Mammary epithelial cell (primary cell): Measurements from ENCODE around the gene DLG1.
A peak's percentile ranks its signal among the peaks of the same experiment; 100 is the strongest.

Source experiments
- EZH2 ChIP-seq: IDR thresholded peaks from 2 replicates; pipeline ENCODE4 v1.6.1; 2012; ENCODE audit warnings: low read length, inconsistent platforms, borderline replicate concordance
- TF ChIP-seq, protein P1 (sequence below), 2 donors: IDR thresholded peaks in 1 of 2; conservative IDR thresholded peaks in 1 of 2; 2 replicates each; pipeline ENCODE4 v1.5.1; 2011 to 2012; ENCODE audit warnings: inconsistent platforms in 2 of 2, low read length in 2 of 2, mild to moderate bottlenecking in 2 of 2, control low read depth in 1 of 2, low read depth in 1 of 2; ENCODE audit not compliant: insufficient read depth in 1 of 2; ENCODE audit errors: extremely low read depth in 1 of 2

DNA sequence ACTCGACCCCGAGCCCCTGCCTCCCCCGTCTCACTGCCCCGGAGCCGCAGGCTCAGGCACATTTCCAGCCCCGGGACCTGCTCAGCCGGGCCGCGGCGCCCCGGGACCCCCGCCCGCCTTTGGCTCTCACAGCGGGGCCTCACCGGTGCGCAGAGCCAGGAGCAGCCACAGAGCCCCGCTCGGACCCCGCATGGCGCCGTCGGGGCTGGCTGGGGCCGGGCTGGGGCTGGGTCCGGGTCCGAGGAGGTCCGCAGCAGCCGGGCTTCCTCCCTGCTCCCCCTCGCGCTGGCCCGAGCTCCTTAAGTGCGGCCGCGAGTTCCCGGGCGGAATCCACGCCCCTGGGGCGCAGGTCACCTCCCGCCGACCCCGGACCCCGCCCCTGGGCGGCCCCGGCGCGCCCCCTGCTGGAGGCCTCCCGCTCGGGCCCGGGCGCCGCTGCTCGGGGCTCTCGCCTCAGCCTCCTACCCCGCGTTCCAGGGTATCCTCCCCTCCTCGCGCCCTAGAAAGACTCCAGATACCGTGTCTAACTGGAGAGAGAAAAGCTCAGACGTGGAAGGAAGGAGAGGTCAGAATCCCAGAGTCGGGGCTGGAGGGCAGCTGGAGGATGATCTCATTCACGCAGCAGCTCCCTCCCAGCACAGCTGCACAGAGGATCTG, 268.8 kb downstream of the DLG1 start, which contains the start of gene MELTF:
- TF ChIP-seq, protein P1, sequence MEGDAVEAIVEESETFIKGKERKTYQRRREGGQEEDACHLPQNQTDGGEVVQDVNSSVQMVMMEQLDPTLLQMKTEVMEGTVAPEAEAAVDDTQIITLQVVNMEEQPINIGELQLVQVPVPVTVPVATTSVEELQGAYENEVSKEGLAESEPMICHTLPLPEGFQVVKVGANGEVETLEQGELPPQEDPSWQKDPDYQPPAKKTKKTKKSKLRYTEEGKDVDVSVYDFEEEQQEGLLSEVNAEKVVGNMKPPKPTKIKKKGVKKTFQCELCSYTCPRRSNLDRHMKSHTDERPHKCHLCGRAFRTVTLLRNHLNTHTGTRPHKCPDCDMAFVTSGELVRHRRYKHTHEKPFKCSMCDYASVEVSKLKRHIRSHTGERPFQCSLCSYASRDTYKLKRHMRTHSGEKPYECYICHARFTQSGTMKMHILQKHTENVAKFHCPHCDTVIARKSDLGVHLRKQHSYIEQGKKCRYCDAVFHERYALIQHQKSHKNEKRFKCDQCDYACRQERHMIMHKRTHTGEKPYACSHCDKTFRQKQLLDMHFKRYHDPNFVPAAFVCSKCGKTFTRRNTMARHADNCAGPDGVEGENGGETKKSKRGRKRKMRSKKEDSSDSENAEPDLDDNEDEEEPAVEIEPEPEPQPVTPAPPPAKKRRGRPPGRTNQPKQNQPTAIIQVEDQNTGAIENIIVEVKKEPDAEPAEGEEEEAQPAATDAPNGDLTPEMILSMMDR (conservative IDR thresholded peaks at IDR 0.05 in 1 of 2, IDR thresholded peaks at IDR 0.05 in 1 of 2; ENCODE audit: extremely low read depth in 1 of 2, insufficient read depth in 1 of 2, low read depth in 1 of 2, low read length in 2 of 2): peak; percentile 34 to 59
- no peak for TF ChIP-seq EZH2
